SK-N-MC (cell line): ENCODE results near the gene KCNJ11.

ENCODE experiments used
- EZH2 ChIP-seq: fragments of 200-600 bp; sonication (generic); IDR thresholded peaks from one replicate; pipeline ENCODE4 v1.6.1; 2017; ENCODE audit warnings: antibody characterized with exemption
- FOXP2 ChIP-seq: optimal IDR thresholded peaks from 2 replicates; pipeline ENCODE3; 2011; ENCODE audit warnings: mild to moderate bottlenecking, moderate library complexity; ENCODE audit not compliant: insufficient read depth; ENCODE audit errors: extremely low read length, control extremely low read depth
- POLR2AphosphoS5 ChIP-seq: IDR thresholded peaks from 2 replicates; pipeline ENCODE4 v1.6.1; 2012; ENCODE audit warnings: mild to moderate bottlenecking, low read depth, low read length, borderline replicate concordance

DNA sequence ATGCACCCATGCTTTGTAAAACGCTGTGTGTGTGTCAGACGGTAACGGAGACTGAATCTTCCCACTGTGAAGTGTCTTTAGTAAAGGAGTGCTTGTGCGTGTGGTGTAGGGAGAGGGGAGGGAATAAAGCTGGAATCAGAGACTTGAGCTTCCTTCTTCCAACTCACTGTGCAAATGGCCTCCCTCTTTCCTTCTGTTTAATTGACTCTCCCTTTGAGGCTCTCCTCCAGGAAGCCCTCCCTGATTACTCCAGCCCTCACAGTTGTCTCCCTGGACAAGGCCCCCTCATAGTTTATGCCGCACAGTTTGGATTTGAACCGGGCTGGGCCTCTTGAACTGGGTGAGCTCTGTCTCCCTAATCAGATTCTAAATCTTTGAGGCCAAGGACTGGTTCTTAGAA is 23.0 kb upstream of the KCNJ11 start:
- TF ChIP-seq POLR2AphosphoS5 (no peak), EZH2 (no peak), FOXP2 (no peak)
